Progenitor cell of endocrine pancreas (in vitro differentiated cells): Measurements from ENCODE around the gene RFX2. TPM values are rescaled to one million over a fixed set of nuclear protein-coding genes. Genes with fewer than 3 reads are reported as not detected.

Experiments used
- DNase-seq: peaks from one replicate; pipeline ENCODE4 v3.0.0; 2021; ENCODE audit warnings: low spot score; ENCODE audit not compliant: unreplicated experiment
- H3K27ac Mint-ChIP-seq: 2 replicates; pipeline ENCODE4 v1.8.0; 2021; ENCODE audit warnings: mild to moderate bottlenecking, moderate library complexity, mixed read lengths
- H3K27me3 Mint-ChIP-seq: 2 replicates; pipeline ENCODE4 v1.8.0; 2021; ENCODE audit warnings: mixed read lengths
- H3K36me3 Mint-ChIP-seq: 2 replicates; pipeline ENCODE4 v1.8.0; 2022; ENCODE audit warnings: mixed read lengths; ENCODE audit not compliant: insufficient read depth
- H3K4me1 Mint-ChIP-seq: 2 replicates; pipeline ENCODE4 v1.8.0; 2021; ENCODE audit warnings: low read depth, mixed read lengths
- H3K4me3 Mint-ChIP-seq: 2 replicates; pipeline ENCODE4 v1.8.0; 2021; ENCODE audit warnings: low read depth, mild to moderate bottlenecking, moderate library complexity, mixed read lengths
- H3K9me3 Mint-ChIP-seq: 2 replicates; pipeline ENCODE4 v1.8.0; 2021; ENCODE audit warnings: low read depth, mixed read lengths
- total RNA-seq: library from RNA; stranded (reverse); gene quantifications from 2 replicates; pipeline ENCODE4 v1.2.1, GENCODE V29; 2021
- TF ChIP-seq, protein P1 (sequence below): fragments of 200-600 bp; sonication (generic); IDR thresholded peaks from one replicate; pipeline ENCODE4 v1.5.0; 2021; ENCODE audit warnings: antibody characterized with exemption, mild to moderate bottlenecking; ENCODE audit not compliant: unreplicated experiment

Gene RFX2
- total RNA-seq, 1 donor from 2014 or later, result 24.2 TPM

- H3K4me1 Mint-ChIP-seq, result peaks cover 30% of the 10 kb centered on the region
- H3K27ac Mint-ChIP-seq, result peak overlapping the region; percentile 76
Observed at GRCh38 chr19:5969476-5969875, 140.8 kb downstream of the RFX2 start.

GRCh38 chr19:5968431-5969373 is 141.6 kb downstream of the RFX2 start:
- Mint-ChIP-seq H3K4me3 (no peak overlapping the region), H3K36me3 (no peaks in the 10 kb centered on the region), H3K9me3 (no peaks in the 10 kb centered on the region), H3K4me1 (peaks cover 31% of the 10 kb centered on the region), H3K27me3 (no peaks in the 10 kb centered on the region), H3K27ac (peak overlapping the region; percentile 76)
- TF ChIP-seq, protein P1, sequence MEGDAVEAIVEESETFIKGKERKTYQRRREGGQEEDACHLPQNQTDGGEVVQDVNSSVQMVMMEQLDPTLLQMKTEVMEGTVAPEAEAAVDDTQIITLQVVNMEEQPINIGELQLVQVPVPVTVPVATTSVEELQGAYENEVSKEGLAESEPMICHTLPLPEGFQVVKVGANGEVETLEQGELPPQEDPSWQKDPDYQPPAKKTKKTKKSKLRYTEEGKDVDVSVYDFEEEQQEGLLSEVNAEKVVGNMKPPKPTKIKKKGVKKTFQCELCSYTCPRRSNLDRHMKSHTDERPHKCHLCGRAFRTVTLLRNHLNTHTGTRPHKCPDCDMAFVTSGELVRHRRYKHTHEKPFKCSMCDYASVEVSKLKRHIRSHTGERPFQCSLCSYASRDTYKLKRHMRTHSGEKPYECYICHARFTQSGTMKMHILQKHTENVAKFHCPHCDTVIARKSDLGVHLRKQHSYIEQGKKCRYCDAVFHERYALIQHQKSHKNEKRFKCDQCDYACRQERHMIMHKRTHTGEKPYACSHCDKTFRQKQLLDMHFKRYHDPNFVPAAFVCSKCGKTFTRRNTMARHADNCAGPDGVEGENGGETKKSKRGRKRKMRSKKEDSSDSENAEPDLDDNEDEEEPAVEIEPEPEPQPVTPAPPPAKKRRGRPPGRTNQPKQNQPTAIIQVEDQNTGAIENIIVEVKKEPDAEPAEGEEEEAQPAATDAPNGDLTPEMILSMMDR, result no peak
- DNase-seq, result no peak

More at GRCh38 chr19:5969476-5969875, 140.8 kb downstream of the RFX2 start:
- DNase-seq, result no peak
- Mint-ChIP-seq H3K4me3 (no peak overlapping the region), H3K27me3 (no peaks in the 10 kb centered on the region), H3K36me3 (no peaks in the 10 kb centered on the region), H3K9me3 (no peaks in the 10 kb centered on the region)
- TF ChIP-seq, protein P1, result no peak

- DNase-seq, result peak; percentile 50
Observed at GRCh38 chr19:5967994-5968430, 142.3 kb downstream of the RFX2 start.

DNA sequence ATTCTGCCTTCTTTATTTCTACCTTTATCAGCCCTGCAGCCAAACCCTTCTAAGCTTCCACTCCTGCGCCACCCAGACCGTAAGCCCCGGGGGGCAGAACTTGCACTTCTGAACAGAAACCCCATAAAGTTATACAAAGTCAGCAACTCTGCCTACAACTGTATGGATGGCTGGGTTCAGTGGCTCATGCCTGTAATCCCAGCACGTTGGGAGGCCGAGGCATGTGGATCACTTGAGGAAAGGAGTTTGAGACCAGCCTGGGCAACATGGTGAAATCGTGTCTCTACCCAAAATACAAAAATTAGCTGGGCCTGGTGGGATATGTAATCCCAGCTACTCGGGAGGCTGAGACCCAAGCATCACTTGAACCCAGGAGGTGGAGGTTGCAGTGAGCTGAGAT is 142.7 kb downstream of the RFX2 start:
- Mint-ChIP-seq H3K9me3 (no peaks in the 10 kb centered on the region), H3K4me3 (no peak overlapping the region), H3K36me3 (no peaks in the 10 kb centered on the region), H3K27ac (peak overlapping the region; percentile 76), H3K27me3 (no peaks in the 10 kb centered on the region), H3K4me1 (peaks cover 40% of the 10 kb centered on the region)
- TF ChIP-seq, protein P1, result no peak
- DNase-seq, result no peak

More at GRCh38 chr19:5967994-5968430, 142.3 kb downstream of the RFX2 start:
- Mint-ChIP-seq H3K36me3 (no peaks in the 10 kb centered on the region), H3K27ac (peak overlapping the region; percentile 76), H3K9me3 (no peaks in the 10 kb centered on the region), H3K27me3 (no peaks in the 10 kb centered on the region), H3K4me1 (peaks cover 36% of the 10 kb centered on the region), H3K4me3 (no peak overlapping the region)
- TF ChIP-seq, protein P1, result peak; percentile 89

GRCh38 chr19:5966941-5967340 is 143.4 kb downstream of the RFX2 start:
- Mint-ChIP-seq H3K4me3 (no peak overlapping the region), H3K36me3 (no peaks in the 10 kb centered on the region), H3K27me3 (no peaks in the 10 kb centered on the region), H3K4me1 (peaks cover 47% of the 10 kb centered on the region), H3K27ac (peak overlapping the region; percentile 40), H3K9me3 (no peaks in the 10 kb centered on the region)
- no peak for DNase-seq
- TF ChIP-seq, protein P1, result no peak
